HG03342 (cell line): Measurements from ENCODE around the gene FBXW12.

Experiments used
- ATAC-seq: cut with Tn5 transposase; IDR thresholded peaks from one replicate; pipeline ENCODE4 v1.9.1; 2021; ENCODE audit warnings: mild to moderate bottlenecking, moderate library complexity; ENCODE audit not compliant: unreplicated experiment

Gene FBXW12

GRCh38 chr3:48432411-48433371, 60.7 kb downstream of the FBXW12 start:
- ATAC-seq = no peak

- ATAC-seq = no peak
Measured at GRCh38 chr3:48433472-48434118, 61.6 kb downstream of the FBXW12 start.

- ATAC-seq = no peak
Measured at GRCh38 chr3:48434591-48435222, 62.7 kb downstream of the FBXW12 start.

- no peak for ATAC-seq
Measured at GRCh38 chr3:48435223-48435595, 63.2 kb downstream of the FBXW12 start.

- no peak for ATAC-seq
Measured at GRCh38 chr3:48435774-48436476, 63.9 kb downstream of the FBXW12 start.

- ATAC-seq = no peak
Measured at GRCh38 chr3:48436477-48436787, 64.4 kb downstream of the FBXW12 start.

- no peak for ATAC-seq
Measured at GRCh38 chr3:48436855-48437254, 64.8 kb downstream of the FBXW12 start.

GRCh38 chr3:48437812-48438211, 65.8 kb downstream of the FBXW12 start:
- ATAC-seq = no peak

GRCh38 chr3:48439820-48440589, 68.0 kb downstream of the FBXW12 start, which contains the start of the genes CCDC51 and TMA7:
Gene CCDC51 (minus strand): TSS chr3:48440119. CDS start chr3:48435128, 4,991 bp downstream.
Gene TMA7 (plus strand): TSS chr3:48440257. CDS start chr3:48440297, 40 bp downstream.
- peak; percentile 96 for ATAC-seq

- ATAC-seq = no peak
Measured at GRCh38 chr3:48440590-48440958, 68.6 kb downstream of the FBXW12 start.

GRCh38 chr3:48441940-48442339, 69.9 kb downstream of the FBXW12 start:
- no peak for ATAC-seq
